ENCODE data around the gene C1orf226.
A peak's percentile ranks its signal among the peaks of the same experiment; 100 is the strongest.
"Not testable (repeated sequence)": the region's sequence is repeated elsewhere in the genome, so short reads cannot be mapped to it uniquely, and the experiment has no call there.

The C1orf226 gene, protein sequence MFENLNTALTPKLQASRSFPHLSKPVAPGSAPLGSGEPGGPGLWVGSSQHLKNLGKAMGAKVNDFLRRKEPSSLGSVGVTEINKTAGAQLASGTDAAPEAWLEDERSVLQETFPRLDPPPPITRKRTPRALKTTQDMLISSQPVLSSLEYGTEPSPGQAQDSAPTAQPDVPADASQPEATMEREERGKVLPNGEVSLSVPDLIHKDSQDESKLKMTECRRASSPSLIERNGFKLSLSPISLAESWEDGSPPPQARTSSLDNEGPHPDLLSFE

DNA sequence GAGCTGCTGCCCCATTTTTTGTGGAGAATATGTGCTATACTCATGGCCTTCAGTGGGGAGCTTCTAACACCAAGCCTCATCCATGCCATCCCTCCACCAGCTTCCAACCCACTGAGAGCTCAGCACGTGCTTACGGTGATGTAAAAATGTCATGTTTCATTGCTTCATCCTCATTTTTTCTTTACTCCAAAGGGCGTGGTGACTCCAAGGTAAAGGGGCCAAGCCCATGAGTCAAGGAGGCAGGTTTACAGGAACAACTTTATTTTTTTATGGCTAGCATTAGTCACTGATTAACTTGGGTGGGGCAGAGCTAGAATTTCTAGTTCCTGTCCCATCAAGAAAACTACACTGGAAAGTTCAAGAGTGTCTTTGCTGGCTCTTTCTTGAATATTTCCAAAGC, at the start of gene C1orf226:
Gene C1orf226 (plus strand): TSS at position 346 of the 400 bp plus-strand sequence. CDS start 174 bp downstream, outside the sequence.
- no peak for FAIRE-seq
- no peak for DNase-seq (ENCODE audit: extremely low spot score, insufficient read length, low read depth)

- FAIRE-seq: no peak
- DNase-seq (ENCODE audit: extremely low spot score, insufficient read length, low read depth): no peak
Observed at GRCh38 chr1:162333991-162334390, 47.5 kb upstream of the C1orf226 start.

GRCh38 chr1:162335126-162335525, 46.4 kb upstream of the C1orf226 start:
- FAIRE-seq: no peak
- DNase-seq (ENCODE audit: extremely low spot score, insufficient read length, low read depth): no peak

- DNase-seq (ENCODE audit: extremely low spot score, insufficient read length, low read depth): no peak
- FAIRE-seq: no peak
Observed at GRCh38 chr1:162336621-162337285, 44.8 kb upstream of the C1orf226 start.

DNA sequence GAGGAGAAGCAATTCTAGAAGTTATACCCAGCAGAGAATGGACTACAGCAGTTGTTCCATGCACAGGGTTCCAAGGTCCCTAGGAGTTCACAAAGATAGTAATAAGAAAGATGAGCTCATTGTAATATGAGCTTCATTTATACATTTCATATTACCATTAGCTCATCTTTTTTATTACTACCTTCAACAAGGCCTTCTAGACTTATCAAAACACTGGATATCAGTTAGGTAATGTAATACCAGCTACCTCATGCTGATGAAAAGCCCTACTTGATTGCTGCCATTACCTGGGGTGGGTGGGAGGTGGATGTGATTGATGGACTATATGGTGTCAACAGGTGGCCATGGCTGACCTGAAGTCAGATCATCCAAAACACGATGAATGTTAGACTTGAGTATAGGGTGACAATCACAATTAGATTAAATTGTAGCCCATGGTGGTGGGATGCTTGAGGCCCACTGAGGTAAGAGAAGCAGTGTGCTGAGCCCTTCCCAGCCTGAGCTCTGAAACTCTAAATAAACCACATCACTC, 39.0 kb upstream of the C1orf226 start:
- DNase-seq (ENCODE audit: extremely low spot score, insufficient read length, low read depth) (no peak), FAIRE-seq (no peak)

DNA sequence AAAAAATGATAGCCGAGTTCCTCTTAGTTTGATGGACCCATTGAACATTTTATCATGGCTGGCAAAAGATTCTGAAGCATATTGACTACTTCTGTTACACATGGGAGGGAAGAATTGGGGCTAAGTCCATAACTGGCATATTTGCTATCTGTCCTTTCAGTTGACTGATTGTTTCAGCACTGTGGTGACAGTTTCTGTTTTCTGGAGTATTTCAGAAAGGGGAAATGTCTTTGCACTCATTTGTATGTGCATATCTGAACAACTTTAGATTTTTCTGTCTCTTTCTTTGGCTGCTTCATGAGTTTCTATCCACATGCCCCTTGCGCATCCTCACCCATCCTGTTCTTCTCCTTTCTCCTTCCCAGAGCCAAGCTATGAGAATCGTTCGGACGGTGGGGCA, 38.1 kb upstream of the C1orf226 start:
- no peak for DNase-seq (ENCODE audit: extremely low spot score, insufficient read length, low read depth)
- no peak for FAIRE-seq

DNA sequence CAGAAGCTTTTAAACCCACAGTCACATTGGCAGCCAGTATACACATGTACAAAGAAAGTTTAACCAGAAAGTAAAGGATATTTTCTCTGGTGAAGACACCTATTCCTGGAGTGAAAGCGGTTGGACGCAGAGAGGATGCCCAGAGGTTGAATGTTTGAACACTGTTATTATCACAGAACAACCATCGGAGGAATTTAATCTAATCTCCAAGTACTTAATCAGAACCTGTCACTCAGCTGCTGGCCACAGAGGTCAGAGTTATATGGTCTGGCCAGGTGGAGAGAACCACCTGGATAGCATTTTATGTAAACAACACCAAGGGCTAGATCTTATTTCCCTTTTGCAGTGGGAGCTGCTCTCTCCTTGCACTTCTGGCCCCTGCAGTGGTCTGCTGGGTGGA, 34.2 kb upstream of the C1orf226 start:
- FAIRE-seq: no peak

DNA sequence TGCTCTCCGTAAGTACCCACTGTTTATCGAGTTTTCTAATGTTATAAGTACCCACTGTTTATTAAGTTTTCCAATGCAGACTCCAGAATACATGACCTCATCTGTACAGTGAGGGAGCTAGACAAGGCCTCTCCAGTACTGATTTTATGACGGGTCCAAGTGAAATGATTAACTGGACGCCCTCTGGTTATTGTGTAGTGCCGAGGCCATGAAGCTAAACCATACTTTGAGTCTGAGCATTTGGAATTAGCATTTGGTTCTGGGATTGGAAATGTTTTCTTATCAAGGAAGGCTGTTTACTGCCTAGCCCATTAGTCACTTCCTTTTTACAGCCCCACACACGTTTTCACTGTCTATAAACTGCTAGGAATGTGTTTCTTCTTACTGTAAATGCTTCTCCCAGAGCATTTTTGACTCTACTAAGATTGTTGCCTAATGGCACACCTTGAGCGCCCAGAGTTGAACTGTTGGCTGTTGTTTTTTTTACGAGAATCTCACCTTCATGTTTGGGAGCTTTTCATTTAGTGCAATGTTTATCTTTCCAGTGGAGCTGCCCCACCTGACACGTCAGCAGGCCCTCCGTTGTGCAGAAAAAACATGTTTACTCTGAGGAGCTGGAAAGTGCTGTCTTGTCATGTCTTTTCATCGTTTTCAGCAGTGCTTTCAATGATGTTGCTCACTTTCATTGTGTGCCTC, 31.7 kb upstream of the C1orf226 start:
- no peak for DNase-seq (ENCODE audit: extremely low spot score, insufficient read length, low read depth)
- FAIRE-seq: no peak

More for the DNA sequence above, 34.2 kb upstream of the C1orf226 start:
- no peak for DNase-seq (ENCODE audit: extremely low spot score, insufficient read length, low read depth)

GRCh38 chr1:162351246-162351842, 30.2 kb upstream of the C1orf226 start:
- no peak for DNase-seq (ENCODE audit: extremely low spot score, insufficient read length, low read depth)
- no peak for FAIRE-seq

- not testable (repeated sequence) for FAIRE-seq; DNase-seq (ENCODE audit: extremely low spot score, insufficient read length, low read depth)
Observed at GRCh38 chr1:162351874-162352273, 29.7 kb upstream of the C1orf226 start.

DNA sequence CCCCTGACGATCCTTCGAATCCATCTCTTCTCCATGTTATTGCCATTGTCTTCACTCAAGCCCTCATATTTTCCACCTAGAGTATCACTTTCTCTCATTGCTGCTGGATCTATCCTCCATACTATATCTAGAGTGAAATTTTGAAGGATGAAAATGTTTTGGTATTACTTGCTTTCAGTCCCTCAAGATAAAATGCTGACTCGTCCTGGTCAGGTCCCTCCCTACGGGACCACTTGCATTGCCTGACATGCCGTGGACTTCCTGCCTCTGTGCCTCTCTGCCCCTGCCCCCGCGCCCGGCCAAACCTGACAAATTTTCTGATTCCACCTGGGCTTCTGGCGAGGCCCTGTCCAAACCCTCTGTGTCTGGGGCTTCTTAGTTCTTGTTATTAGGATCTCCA, 28.4 kb upstream of the C1orf226 start:
- no peak for FAIRE-seq
- no peak for DNase-seq (ENCODE audit: extremely low spot score, insufficient read length, low read depth)

DNA sequence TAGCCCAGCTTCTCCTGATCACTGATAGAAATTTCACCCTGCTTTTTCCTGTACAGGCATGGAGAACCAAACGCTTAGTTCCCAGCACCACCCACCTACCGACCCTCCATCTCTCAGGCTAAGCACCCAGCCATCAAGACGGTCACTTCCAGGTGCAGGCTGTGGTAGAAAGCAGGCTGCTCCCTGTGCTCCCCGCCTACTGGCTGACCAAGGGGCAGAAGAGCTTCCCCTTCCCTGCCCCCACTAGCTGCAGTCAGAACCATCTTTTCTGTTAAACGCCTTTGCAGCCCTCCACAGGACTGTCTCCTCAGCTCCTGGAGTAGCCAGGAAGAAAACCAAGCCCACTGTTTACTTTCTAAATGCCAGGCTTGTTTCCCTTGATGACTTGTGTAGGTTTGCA, 27.8 kb upstream of the C1orf226 start:
- DNase-seq (ENCODE audit: extremely low spot score, insufficient read length, low read depth) (no peak), FAIRE-seq (no peak)

- FAIRE-seq (peak; percentile 21), DNase-seq (ENCODE audit: extremely low spot score, insufficient read length, low read depth) (no peak)
Observed at GRCh38 chr1:162357681-162358266, 23.8 kb upstream of the C1orf226 start.

DNA sequence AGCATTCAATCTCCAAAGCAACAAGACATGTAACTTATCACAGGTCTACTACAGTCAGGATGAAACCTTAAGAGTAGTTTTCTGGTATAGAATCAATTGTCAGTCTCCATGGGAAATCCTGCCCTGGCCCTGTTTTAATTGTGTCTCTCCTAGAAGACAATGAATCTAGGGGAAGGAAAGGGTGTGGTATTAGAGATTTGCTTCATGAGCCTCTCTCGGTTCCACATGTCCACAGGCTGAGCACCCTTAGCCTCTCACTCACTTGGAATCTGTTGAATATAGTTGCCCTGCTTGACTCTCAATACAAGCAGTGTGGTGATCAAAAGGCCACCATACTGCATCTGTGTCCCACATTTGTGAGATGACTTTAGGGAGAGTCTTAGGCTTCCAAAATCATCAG, 22.6 kb upstream of the C1orf226 start:
- DNase-seq (ENCODE audit: extremely low spot score, insufficient read length, low read depth) (no peak), FAIRE-seq (no peak)

DNA sequence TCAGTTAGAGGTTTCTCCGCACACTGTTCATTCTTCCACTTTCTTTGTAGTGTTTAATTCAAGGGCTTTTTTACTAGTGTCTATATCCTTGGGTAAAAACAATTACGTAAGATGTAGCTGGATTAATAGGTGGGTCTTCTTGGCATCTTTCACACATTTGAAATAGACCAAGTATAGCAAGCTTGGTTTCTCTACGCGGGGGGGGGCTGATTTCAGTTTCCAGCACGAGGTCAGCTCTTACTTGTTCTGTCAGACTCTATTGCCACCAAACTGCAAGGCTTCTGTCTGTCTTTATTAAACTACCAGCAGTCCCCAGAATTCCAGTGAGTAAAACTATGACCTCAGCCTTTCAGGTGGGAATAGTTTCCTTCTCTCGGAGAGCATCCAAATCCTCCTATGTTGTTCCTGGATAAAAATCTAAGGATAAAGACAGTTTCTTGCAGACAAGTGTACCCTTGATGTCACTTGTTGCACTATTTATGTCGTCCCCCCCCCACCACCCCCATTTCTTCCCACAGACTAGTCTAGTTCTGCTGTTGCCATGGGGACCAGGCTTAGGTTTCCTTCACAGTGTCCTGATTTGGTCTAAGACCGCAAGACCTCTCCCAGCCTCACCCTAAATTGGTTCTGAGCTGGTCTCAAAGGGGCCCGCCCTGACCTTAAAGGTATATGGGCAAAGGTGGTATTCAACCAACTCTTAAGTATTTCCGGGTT, 21.8 kb upstream of the C1orf226 start:
- no peak for DNase-seq (ENCODE audit: extremely low spot score, insufficient read length, low read depth)
- FAIRE-seq: no peak

GRCh38 chr1:162360237-162360873, 21.2 kb upstream of the C1orf226 start:
- DNase-seq (ENCODE audit: extremely low spot score, insufficient read length, low read depth): no peak
- FAIRE-seq: no peak

- no peak for FAIRE-seq
Observed at GRCh38 chr1:162360874-162361260, 20.7 kb upstream of the C1orf226 start.

GRCh38 chr1:162361349-162361748, 20.2 kb upstream of the C1orf226 start:
- peak; percentile 24 for FAIRE-seq
- DNase-seq (ENCODE audit: extremely low spot score, insufficient read length, low read depth): no peak

More at GRCh38 chr1:162360874-162361260, 20.7 kb upstream of the C1orf226 start:
- DNase-seq (ENCODE audit: extremely low spot score, insufficient read length, low read depth): no peak

DNA sequence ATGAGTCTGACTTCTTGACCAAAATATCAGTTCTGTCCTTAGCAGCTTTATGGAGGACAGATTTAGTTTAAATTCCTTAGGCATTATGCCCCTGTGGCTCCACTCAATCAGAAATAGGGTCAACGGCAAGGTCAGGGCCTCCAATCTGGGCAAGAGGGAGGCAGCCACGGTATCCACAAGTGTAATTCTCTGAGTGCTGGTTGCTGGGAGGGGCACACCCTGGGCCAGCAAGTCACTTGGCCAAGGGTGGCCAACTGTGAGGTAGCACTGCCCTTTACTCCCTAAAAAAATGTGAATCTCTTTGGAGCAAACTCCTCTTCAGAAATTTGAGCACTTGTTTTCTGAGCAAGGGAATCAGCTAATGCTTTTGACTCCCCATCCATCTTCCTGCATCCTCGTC, 17.7 kb upstream of the C1orf226 start:
- FAIRE-seq (no peak), DNase-seq (ENCODE audit: extremely low spot score, insufficient read length, low read depth) (no peak)

Data from GM18507 (cell line).